H1 (cell line): ENCODE results near the gene ENTPD1. TPM values are rescaled to one million over a fixed set of nuclear protein-coding genes. Genes with fewer than 3 reads are reported as not detected.

ENCODE experiments used
- CTCF ChIA-PET: fragments of 300-600 bp; sonication (Branson Sonifier 250); formaldehyde crosslinking; loops from one replicate; lab custom pipeline; 2021; ENCODE audit not compliant: partially characterized antibody; lab: Charles Lee
- POLR2A ChIA-PET: fragments of 300-600 bp; sonication (Branson Sonifier 250); formaldehyde crosslinking; loops from one replicate; lab custom pipeline; 2021; ENCODE audit warnings: inconsistent platforms; ENCODE audit not compliant: partially characterized antibody; lab: Charles Lee
- DNase-seq, 2 experiments: peaks; one replicate each; pipeline versions ENCODE4 v3.0.0 to v3.0.0-alpha.2; 2010 to 2022; ENCODE audit warnings: low spot score in 2 of 2, low read depth in 1 of 2, mixed read lengths in 1 of 2
- FAIRE-seq: peaks from 2 replicates; lab custom pipeline; 2011; peaks lifted over from hg19 to GRCh38; lab: Jason Lieb, UNC
- H2AFZ ChIP-seq: 2 replicates; pipeline ENCODE4 v1.8.1; 2012; ENCODE audit warnings: low read length, inconsistent platforms
- H2AK5ac ChIP-seq: 2 replicates; pipeline ENCODE4 v1.6.1; 2013; ENCODE audit warnings: low read depth, low read length
- H2BK120ac ChIP-seq: replicated peaks from 2 replicates; pipeline ENCODE3; 2013; ENCODE audit warnings: low read depth, low read length, inconsistent platforms
- H2BK12ac ChIP-seq: 2 replicates; pipeline ENCODE4 v1.6.1; 2013; ENCODE audit warnings: low read depth, low read length
- H2BK15ac ChIP-seq: 2 replicates; pipeline ENCODE4 v1.6.1; 2013; ENCODE audit warnings: low read length
- H2BK20ac ChIP-seq: 2 replicates; pipeline ENCODE4 v1.6.1; 2013; ENCODE audit warnings: low read length
- H2BK5ac ChIP-seq: 2 replicates; pipeline ENCODE4 v1.6.1; 2013; ENCODE audit warnings: low read depth, low read length
- H3K14ac ChIP-seq: 2 replicates; pipeline ENCODE4 v1.6.1; 2013; ENCODE audit warnings: inconsistent platforms; ENCODE audit not compliant: insufficient read length
- H3K18ac ChIP-seq: 2 replicates; pipeline ENCODE4 v1.6.1; 2013; ENCODE audit warnings: low read length; ENCODE audit errors: extremely low read depth
- H3K23ac ChIP-seq: 2 replicates; pipeline ENCODE4 v1.6.1; 2013; ENCODE audit warnings: inconsistent platforms; ENCODE audit not compliant: insufficient read length
- H3K23me2 ChIP-seq: 2 replicates; pipeline ENCODE4 v1.6.1; 2013; ENCODE audit warnings: low read depth, low read length
- H3K27ac ChIP-seq: 2 replicates; pipeline ENCODE4 v1.6.1; 2011; ENCODE audit warnings: low read depth, low read length, inconsistent platforms
- H3K27me3 ChIP-seq, 4 experiments: replicated peaks in 1 of 4; 1 replicate in 1 of 4; 2 replicates in 3 of 4; pipeline versions ENCODE4 v1.6.1 to v1.8.1; 2011 to 2013; ENCODE audit warnings: low read length in 3 of 4, mild to moderate bottlenecking in 3 of 4, inconsistent platforms in 2 of 4, mixed read lengths in 2 of 4, moderate library complexity in 1 of 4; ENCODE audit not compliant: control insufficient read depth in 3 of 4, insufficient read depth in 3 of 4; ENCODE audit errors: extremely low read depth in 1 of 4
- H3K36me3 ChIP-seq, 4 experiments: 2 replicates each; pipeline versions ENCODE4 v1.6.1 to v1.8.1; 2011 to 2013; ENCODE audit warnings: mild to moderate bottlenecking in 4 of 4, low read length in 3 of 4, moderate library complexity in 2 of 4, control low read depth in 1 of 4, inconsistent platforms in 1 of 4; ENCODE audit not compliant: insufficient read depth in 4 of 4, control insufficient read depth in 2 of 4
- H3K4ac ChIP-seq: replicated peaks from 2 replicates; pipeline ENCODE3; 2013; ENCODE audit warnings: low read length, low read depth, mixed read lengths, inconsistent platforms; ENCODE audit not compliant: insufficient read length
- H3K4me1 ChIP-seq, 4 experiments: replicated peaks in 1 of 4; 1 replicate in 1 of 4; 2 replicates in 3 of 4; pipeline versions ENCODE4 v1.6.1 to v1.8.1; 2011 to 2013; ENCODE audit warnings: low read length in 3 of 4, inconsistent platforms in 2 of 4, mixed read lengths in 1 of 4; ENCODE audit not compliant: insufficient read depth in 4 of 4, control insufficient read depth in 3 of 4
- H3K4me2 ChIP-seq, 2 experiments: 2 replicates each; pipeline versions ENCODE4 v1.6.1 to v1.8.1; 2011 to 2013; ENCODE audit warnings: low read depth in 2 of 2, low read length in 2 of 2, control low read depth in 1 of 2, inconsistent platforms in 1 of 2, mild to moderate bottlenecking in 1 of 2; ENCODE audit not compliant: insufficient read depth in 1 of 2
- H3K4me3 ChIP-seq, 4 experiments: fragments of 200-600, 300-600 bp in 1 of 4; sonication (generic), shearing (Covaris generic), sonication (Bioruptor Twin) in 1 of 4; 2 replicates each; pipeline versions ENCODE4 v1.5.1 to v1.8.1; 2011 to 2016; ENCODE audit warnings: low read length in 4 of 4, low read depth in 3 of 4, control low read depth in 2 of 4, inconsistent platforms in 2 of 4, mild to moderate bottlenecking in 2 of 4, mixed read lengths in 1 of 4, moderate library complexity in 1 of 4; ENCODE audit not compliant: insufficient read depth in 2 of 4; ENCODE audit errors: extremely low read depth in 1 of 4
- H3K56ac ChIP-seq: replicated peaks from 2 replicates; pipeline ENCODE3; 2013; ENCODE audit warnings: low read depth, mild to moderate bottlenecking, mixed read lengths, low read length, inconsistent platforms; ENCODE audit not compliant: insufficient read length
- H3K79me1 ChIP-seq: 2 replicates; pipeline ENCODE4 v1.6.1; 2013; ENCODE audit warnings: low read depth, low read length, control low read depth
- H3K79me2 ChIP-seq, 2 experiments: 2 replicates each; pipeline versions ENCODE4 v1.6.1 to v1.8.1; 2012 to 2013; ENCODE audit warnings: low read length in 2 of 2, mild to moderate bottlenecking in 2 of 2, inconsistent platforms in 1 of 2; ENCODE audit not compliant: insufficient read depth in 2 of 2, control insufficient read depth in 1 of 2
- H3K9ac ChIP-seq, 4 experiments: replicated peaks in 1 of 4; 1 replicate in 1 of 4; 2 replicates in 3 of 4; pipeline versions ENCODE4 v1.6.1 to v1.8.1; 2011 to 2013; ENCODE audit warnings: low read depth in 3 of 4, low read length in 3 of 4, control low read depth in 2 of 4, mild to moderate bottlenecking in 2 of 4, moderate library complexity in 2 of 4, inconsistent platforms in 1 of 4; ENCODE audit errors: extremely low read depth in 1 of 4
- H3K9me3 ChIP-seq, 2 experiments: 2 replicates each; pipeline versions ENCODE4 v1.6.1 to v1.8.1; 2012 to 2013; ENCODE audit warnings: mild to moderate bottlenecking in 2 of 2, moderate library complexity in 2 of 2, control low read depth in 1 of 2, inconsistent platforms in 1 of 2, low read depth in 1 of 2, low read length in 1 of 2, mixed read lengths in 1 of 2; ENCODE audit not compliant: insufficient read depth in 2 of 2
- H4K20me1 ChIP-seq, 2 experiments: replicated peaks in 1 of 2; 2 replicates each; pipeline versions ENCODE3 to v1.8.1; 2011 to 2013; ENCODE audit warnings: inconsistent platforms in 2 of 2, low read length in 2 of 2, mild to moderate bottlenecking in 1 of 2; ENCODE audit not compliant: insufficient read depth in 2 of 2, control insufficient read depth in 1 of 2
- H4K5ac ChIP-seq: 2 replicates; pipeline ENCODE4 v1.6.1; 2013; ENCODE audit warnings: low read length, low read depth, mixed read lengths, inconsistent platforms; ENCODE audit not compliant: insufficient read length
- H4K8ac ChIP-seq: 2 replicates; pipeline ENCODE4 v1.8.0; 2013; ENCODE audit warnings: mild to moderate bottlenecking, moderate library complexity, low read length, inconsistent platforms; ENCODE audit not compliant: insufficient read depth; ENCODE audit errors: extremely low read depth
- H4K91ac ChIP-seq: replicated peaks from 2 replicates; pipeline ENCODE3; 2013; ENCODE audit warnings: low read length, mixed read lengths, inconsistent platforms; ENCODE audit not compliant: insufficient read length
- BACH1 ChIP-seq: IDR thresholded peaks from 2 replicates; pipeline ENCODE4 v1.6.1; 2012; ENCODE audit warnings: low read length, improper control_type of control experiment
- BRCA1 ChIP-seq: IDR thresholded peaks from 2 replicates; pipeline ENCODE4 v1.6.1; 2012; ENCODE audit warnings: low read depth, low read length, improper control_type of control experiment
- CBX5 ChIP-seq: fragments of 300-800, 300-1000 bp; sonication (generic); IDR thresholded peaks from 2 replicates; pipeline ENCODE4 v1.7.1; 2016; ENCODE audit warnings: antibody characterized with exemption, low read length, low read depth
- KDM5A ChIP-seq: fragments of 200-600 bp; IDR thresholded peaks from 2 replicates; pipeline ENCODE4 v1.7.1; 2012; ENCODE audit warnings: mild to moderate bottlenecking, low read length, inconsistent platforms, mixed read lengths
- NRF1 ChIP-seq: IDR thresholded peaks from 2 replicates; pipeline ENCODE4 v1.6.1; 2011; ENCODE audit warnings: mild to moderate bottlenecking, low read depth, low read length, improper control_type of control experiment
- PHF8 ChIP-seq: fragments of 200-600 bp; sonication (generic); conservative IDR thresholded peaks from 2 replicates; pipeline ENCODE4 v1.7.1; 2012; ENCODE audit warnings: low read depth, mild to moderate bottlenecking, inconsistent platforms, low read length, moderate library complexity
- POLR2AphosphoS5 ChIP-seq: IDR thresholded peaks from 2 replicates; pipeline ENCODE4 v1.6.1; 2011; ENCODE audit warnings: low read depth, low read length
- RAD21 ChIP-seq, 2 experiments: IDR thresholded peaks in 1 of 2; conservative IDR thresholded peaks in 1 of 2; 2 replicates each; pipeline ENCODE4 v1.6.1; 2011; ENCODE audit warnings: low read depth in 2 of 2, low read length in 2 of 2, improper control_type of control experiment in 1 of 2, inconsistent platforms in 1 of 2, mild to moderate bottlenecking in 1 of 2, moderate library complexity in 1 of 2
- YY1 ChIP-seq: IDR thresholded peaks from 2 replicates; pipeline ENCODE4 v1.6.1; 2011; ENCODE audit warnings: low read depth, mild to moderate bottlenecking, low read length
- ZNF274 ChIP-seq: IDR thresholded peaks from 2 replicates; pipeline ENCODE4 v1.7.0; 2012; ENCODE audit warnings: low read length, borderline replicate concordance; ENCODE audit errors: extremely low read depth
- polyA plus RNA-seq, 7 experiments: library from polyadenylated mRNA; depleted of rRNA in 3 of 7; stranded (reverse) in 5 of 7; unstranded in 2 of 7; fragments of >200 nt in 5 of 7; fragments of 200-250 nt in 2 of 7; gene quantifications; 1 replicate in 5 of 7; 2 replicates in 1 of 7; 4 replicates in 1 of 7; pipeline versions ENCODE4 v1.2.1 to v1.2.3, GENCODE V29; 2011 to 2013; ENCODE audit warnings: missing spikeins in 2 of 7, mixed read lengths in 2 of 7
- total RNA-seq: library from RNA; stranded (reverse); fragmentation: NEBNext Ultra II Directional; extraction: Animal tissue kit (Norgen Biotek cat#: 25700); gene quantifications from 2 replicates; pipeline ENCODE4 v1.2.1, GENCODE V29; 2021
- TF ChIP-seq, protein P1 (sequence below): IDR thresholded peaks from 2 replicates; pipeline ENCODE4 v1.6.1; 2011; ENCODE audit warnings: low read length, improper control_type of control experiment
- TF ChIP-seq, protein P2 (sequence below): IDR thresholded peaks from 2 replicates; pipeline ENCODE4 v1.6.1; 2012; ENCODE audit warnings: inconsistent platforms

ENTPD1 gene
- total and polyA plus RNA-seq, 2 of the 8 experiments (the other 6 are each of a cell fraction or from before 2014, with no cell fraction given): 2.2 to 2.5 TPM

DNA sequence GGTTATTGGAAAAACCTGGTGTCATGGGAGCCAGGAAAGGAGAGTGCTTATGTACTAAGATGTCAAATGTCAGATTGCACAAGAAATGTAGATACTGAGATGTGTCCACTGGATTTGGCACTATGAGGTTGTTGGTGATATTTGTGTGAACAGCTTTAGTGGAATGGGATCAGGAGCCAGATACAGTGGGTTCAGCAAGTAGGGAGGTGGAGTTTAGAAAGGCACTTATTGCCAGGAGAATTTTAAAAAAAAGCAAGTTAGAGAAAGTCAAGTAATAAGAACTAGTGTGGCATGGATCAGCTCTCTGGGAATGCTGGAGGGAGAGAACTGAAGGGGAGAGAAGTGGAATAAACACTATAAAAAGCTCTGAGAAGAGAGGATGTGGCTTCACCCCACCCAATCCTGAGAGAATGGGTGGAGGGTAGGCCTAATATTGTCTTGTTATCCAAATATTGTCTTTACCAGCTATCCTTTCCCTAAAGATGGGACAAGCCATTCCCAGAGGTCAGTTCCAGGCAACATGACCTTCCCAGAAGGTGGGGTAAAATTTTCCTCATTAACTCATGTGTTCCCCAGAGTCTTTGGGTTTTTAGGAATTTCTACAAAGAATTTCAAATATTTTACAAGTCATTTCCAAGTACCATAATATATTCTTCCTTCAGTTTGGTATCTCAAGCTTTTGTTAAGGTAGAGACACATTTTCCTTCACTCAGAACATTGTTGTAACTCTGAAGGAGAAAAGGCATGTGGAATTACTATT lies 42.3 kb downstream of the ENTPD1 start:
- Histone ChIP-seq H3K18ac (no peak overlapping the region), H2AFZ (no peak overlapping the region), H2BK12ac (no peak overlapping the region), H3K79me1 (no peaks in the 10 kb centered on the region), H3K14ac (no peak overlapping the region), H3K27me3 (no peaks in the 10 kb centered on the region), H3K4me2 (no peak overlapping the region), H4K8ac (no peak overlapping the region), H3K56ac (no peak overlapping the region), H3K79me2 (no peaks in the 10 kb centered on the region), H3K23ac (no peak overlapping the region), H2BK120ac (no peak overlapping the region), H4K20me1 (no peaks in the 10 kb centered on the region), H2BK20ac (no peak overlapping the region), H3K4me1 (no peaks in the 10 kb centered on the region), H3K36me3 (no peaks in the 10 kb centered on the region; a peak in 1 of 8 replicates), H3K4me3 (no peak overlapping the region), H2BK5ac (no peak overlapping the region), H2BK15ac (no peak overlapping the region), H3K4ac (no peak overlapping the region), H3K9ac (no peak overlapping the region), H4K5ac (no peak overlapping the region), H3K27ac (no peak overlapping the region), H2AK5ac (no peak overlapping the region), H3K9me3 (peaks cover 5 to 6% of the 10 kb centered on the region in 2 experiments; a peak in 3 of 4 replicates), H4K91ac (no peak overlapping the region), H3K23me2 (no peaks in the 10 kb centered on the region)
- POLR2A ChIA-PET: interaction anchor here (1.2 kb wide), 1 partner anchor 332 kb away, joined by 3 read pairs; the partner anchor contains the start of gene ZNF518A
- FAIRE-seq: no peak
- CTCF ChIA-PET: interaction anchor here (0.6 to 1.2 kb wide), 2 partner anchors 43 to 104 kb away, joined by 3 to 4 read pairs; no protein-coding TSS in a partner anchor
- DNase-seq: no peak
- TF ChIP-seq KDM5A (no peak), YY1 (no peak), BACH1 (no peak), RAD21 (IDR thresholded peaks at IDR 0.05 in 1 of 2, conservative IDR thresholded peaks at IDR 0.05 in 1 of 2; ENCODE audit: low read depth in 2 of 2, low read length in 2 of 2) (no peak), POLR2AphosphoS5 (no peak), NRF1 (no peak), CBX5 (no peak), ZNF274 (no peak), BRCA1 (no peak), PHF8 (no peak)
- TF ChIP-seq, protein P1, sequence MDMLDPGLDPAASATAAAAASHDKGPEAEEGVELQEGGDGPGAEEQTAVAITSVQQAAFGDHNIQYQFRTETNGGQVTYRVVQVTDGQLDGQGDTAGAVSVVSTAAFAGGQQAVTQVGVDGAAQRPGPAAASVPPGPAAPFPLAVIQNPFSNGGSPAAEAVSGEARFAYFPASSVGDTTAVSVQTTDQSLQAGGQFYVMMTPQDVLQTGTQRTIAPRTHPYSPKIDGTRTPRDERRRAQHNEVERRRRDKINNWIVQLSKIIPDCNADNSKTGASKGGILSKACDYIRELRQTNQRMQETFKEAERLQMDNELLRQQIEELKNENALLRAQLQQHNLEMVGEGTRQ: no peak
- TF ChIP-seq, protein P2, sequence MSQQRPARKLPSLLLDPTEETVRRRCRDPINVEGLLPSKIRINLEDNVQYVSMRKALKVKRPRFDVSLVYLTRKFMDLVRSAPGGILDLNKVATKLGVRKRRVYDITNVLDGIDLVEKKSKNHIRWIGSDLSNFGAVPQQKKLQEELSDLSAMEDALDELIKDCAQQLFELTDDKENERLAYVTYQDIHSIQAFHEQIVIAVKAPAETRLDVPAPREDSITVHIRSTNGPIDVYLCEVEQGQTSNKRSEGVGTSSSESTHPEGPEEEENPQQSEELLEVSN: no peak
